Activated CD4-positive, alpha-beta T cell treated with anti-CD3 and anti-CD28 coated beads for 48 hours (primary cell): ENCODE measurements around the gene SLC1A5.
"Not testable (repeated sequence)": the region's sequence is repeated elsewhere in the genome, so short reads cannot be mapped to it uniquely, and the experiment has no call there.

Experiments used
- DNase-seq: peaks from one replicate; pipeline ENCODE4 v3.0.0-alpha.2; 2020

The SLC1A5 gene

GRCh38 chr19:46797881-46798280 is 9.5 kb upstream of the SLC1A5 start:
- DNase-seq = no peak

- no peak for DNase-seq
Observed at GRCh38 chr19:46791944-46792343, 3.5 kb upstream of the SLC1A5 start.

GRCh38 chr19:46789371-46789770 is 977 bp upstream of the SLC1A5 start:
- DNase-seq = no peak

- no peak for DNase-seq
Observed at GRCh38 chr19:46788968-46789338, 559 bp upstream of the SLC1A5 start.

- peak; percentile 62 for DNase-seq
Observed at GRCh38 chr19:46787331-46788261, 798 bp downstream of the SLC1A5 start.

- DNase-seq = no peak
Observed at GRCh38 chr19:46787040-46787330, 1.4 kb downstream of the SLC1A5 start.

GRCh38 chr19:46786236-46787039 is 2.0 kb downstream of the SLC1A5 start:
- peak; percentile 88 for DNase-seq

- DNase-seq = no peak
Observed at GRCh38 chr19:46785980-46786235, 2.5 kb downstream of the SLC1A5 start.

GRCh38 chr19:46785054-46785979 is 3.1 kb downstream of the SLC1A5 start:
- no peak for DNase-seq

- peak; percentile 81 for DNase-seq
Observed at GRCh38 chr19:46784262-46785053, 3.9 kb downstream of the SLC1A5 start.

GRCh38 chr19:46783670-46784069 is 4.7 kb downstream of the SLC1A5 start:
- no peak for DNase-seq

- no peak for DNase-seq
Observed at GRCh38 chr19:46782355-46783019, 5.9 kb downstream of the SLC1A5 start.

- not testable (repeated sequence) for DNase-seq
Observed at GRCh38 chr19:46777956-46778645, 10.3 kb downstream of the SLC1A5 start.

GRCh38 chr19:46776927-46777911 is 11.2 kb downstream of the SLC1A5 start:
- DNase-seq = peak; percentile 31

GRCh38 chr19:46775642-46776258 is 12.6 kb downstream of the SLC1A5 start:
- no peak for DNase-seq

- DNase-seq = no peak
Observed at GRCh38 chr19:46773018-46773399, 15.4 kb downstream of the SLC1A5 start.

GRCh38 chr19:46772170-46773017 is 16.0 kb downstream of the SLC1A5 start:
- no peak for DNase-seq

- not testable (repeated sequence) for DNase-seq
Observed at GRCh38 chr19:46768746-46769145, 19.6 kb downstream of the SLC1A5 start.
